Measurements from ENCODE around the gene AFAP1.

The AFAP1 gene

DNA sequence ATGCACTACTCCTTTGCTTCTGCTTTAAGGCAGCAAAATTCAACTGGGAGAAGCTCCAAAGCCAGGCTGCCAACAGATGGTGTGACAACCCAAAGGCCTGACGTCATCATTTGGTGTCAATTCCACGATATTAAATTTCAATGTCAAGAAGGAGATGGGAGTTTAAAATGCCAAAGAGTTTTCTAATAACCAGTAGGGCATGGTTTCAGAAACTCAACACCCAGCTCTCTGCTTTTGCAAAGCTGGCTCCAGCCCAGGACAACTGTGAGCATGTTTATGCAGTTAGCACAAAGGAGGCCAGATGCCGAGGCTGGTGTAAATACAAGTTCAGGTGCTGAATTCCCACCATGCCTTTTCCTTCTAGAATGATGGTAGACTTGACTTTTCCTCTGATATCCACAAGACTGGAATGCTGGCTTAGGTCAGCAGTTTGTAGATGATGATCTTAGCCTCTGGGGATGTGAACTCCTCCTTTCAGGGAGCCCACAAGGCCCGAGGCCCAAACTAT lies 67.3 kb downstream of the AFAP1 start:
- H3K27ac ChIP-seq = peak overlapping the region; percentile 71
- H3K4me3 ChIP-seq (ENCODE audit: low read depth, low read length) = no peak overlapping the region
- peaks cover 36% of the 10 kb centered on the region for H3K36me3 ChIP-seq (replicated peaks)
- H3K27me3 ChIP-seq (replicated peaks) = no peaks in the 10 kb centered on the region
- in situ Hi-C loops (cut with HindIII; ENCODE audit: low pct_ligation_motif_present, low sequenced_read_pairs) = no loop called here
- DNase-seq = peak; percentile 87
- TF ChIP-seq, protein P1, sequence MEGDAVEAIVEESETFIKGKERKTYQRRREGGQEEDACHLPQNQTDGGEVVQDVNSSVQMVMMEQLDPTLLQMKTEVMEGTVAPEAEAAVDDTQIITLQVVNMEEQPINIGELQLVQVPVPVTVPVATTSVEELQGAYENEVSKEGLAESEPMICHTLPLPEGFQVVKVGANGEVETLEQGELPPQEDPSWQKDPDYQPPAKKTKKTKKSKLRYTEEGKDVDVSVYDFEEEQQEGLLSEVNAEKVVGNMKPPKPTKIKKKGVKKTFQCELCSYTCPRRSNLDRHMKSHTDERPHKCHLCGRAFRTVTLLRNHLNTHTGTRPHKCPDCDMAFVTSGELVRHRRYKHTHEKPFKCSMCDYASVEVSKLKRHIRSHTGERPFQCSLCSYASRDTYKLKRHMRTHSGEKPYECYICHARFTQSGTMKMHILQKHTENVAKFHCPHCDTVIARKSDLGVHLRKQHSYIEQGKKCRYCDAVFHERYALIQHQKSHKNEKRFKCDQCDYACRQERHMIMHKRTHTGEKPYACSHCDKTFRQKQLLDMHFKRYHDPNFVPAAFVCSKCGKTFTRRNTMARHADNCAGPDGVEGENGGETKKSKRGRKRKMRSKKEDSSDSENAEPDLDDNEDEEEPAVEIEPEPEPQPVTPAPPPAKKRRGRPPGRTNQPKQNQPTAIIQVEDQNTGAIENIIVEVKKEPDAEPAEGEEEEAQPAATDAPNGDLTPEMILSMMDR (IDR thresholded peaks at IDR 0.05; ENCODE audit: low read depth, low read length, missing control alignments) = no peak

DNA sequence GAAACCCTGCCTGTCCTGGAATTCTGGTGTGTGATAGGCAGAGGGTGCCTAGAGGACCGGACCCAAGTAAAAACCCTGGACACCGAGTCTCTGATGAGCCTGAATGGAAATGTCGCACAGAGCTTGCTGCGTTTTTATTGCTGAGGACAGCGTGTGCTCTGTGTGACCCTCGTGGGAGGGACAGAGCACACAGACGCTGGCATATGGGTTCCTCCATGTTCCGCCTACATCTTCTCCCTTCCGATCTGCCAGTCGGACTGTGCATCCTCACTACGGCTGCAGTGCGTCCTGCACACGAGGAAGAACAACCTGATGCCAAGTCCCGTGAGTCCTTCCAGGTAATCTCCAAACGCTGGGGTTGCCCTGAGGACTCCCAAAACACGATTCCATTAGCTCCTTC lies 68.3 kb downstream of the AFAP1 start:
- peak overlapping the region; percentile 71 for H3K27ac ChIP-seq
- H3K4me3 ChIP-seq (ENCODE audit: low read depth, low read length) = no peak overlapping the region
- in situ Hi-C loops (cut with HindIII; ENCODE audit: low pct_ligation_motif_present, low sequenced_read_pairs) = no loop called here
- TF ChIP-seq, protein P1 (IDR thresholded peaks at IDR 0.05; ENCODE audit: low read depth, low read length, missing control alignments) = no peak
- DNase-seq = no peak
- peaks cover 43% of the 10 kb centered on the region for H3K36me3 ChIP-seq (replicated peaks)
- no peaks in the 10 kb centered on the region for H3K27me3 ChIP-seq (replicated peaks)

DNA sequence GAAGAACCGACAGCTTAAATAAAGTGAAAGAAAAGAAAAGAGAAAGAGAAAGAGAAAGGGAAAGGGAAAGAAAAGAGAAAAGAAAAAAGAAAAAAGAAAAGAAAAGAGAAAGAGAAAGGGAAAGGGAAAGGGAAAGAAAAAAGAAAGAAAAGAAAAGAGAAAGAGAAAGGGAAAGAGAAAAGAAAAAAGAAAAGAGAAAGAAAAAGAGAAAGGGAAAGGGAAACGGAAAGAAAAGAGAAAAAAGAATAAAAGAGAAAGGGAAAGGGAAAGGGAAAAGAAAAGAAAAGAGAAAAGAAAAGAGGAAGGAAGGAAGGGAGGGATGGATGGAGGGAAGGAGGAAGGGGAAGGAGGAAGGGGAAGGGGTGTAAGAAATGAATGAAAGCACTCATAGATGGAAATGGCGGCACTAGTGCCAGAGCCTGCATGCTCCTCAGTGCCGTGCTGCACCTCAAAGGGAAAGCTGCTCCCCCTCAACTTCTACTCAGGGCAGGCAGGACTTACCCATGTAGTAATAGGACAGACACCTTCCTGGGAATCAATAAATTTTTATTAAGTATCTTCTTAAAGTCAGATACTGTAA lies 70.7 kb downstream of the AFAP1 start:
- no peak for DNase-seq
- H3K4me3 ChIP-seq (ENCODE audit: low read depth, low read length) = no peak overlapping the region
- peaks cover 58% of the 10 kb centered on the region for H3K36me3 ChIP-seq (replicated peaks)
- in situ Hi-C loops (cut with HindIII; ENCODE audit: low pct_ligation_motif_present, low sequenced_read_pairs) = no loop called here
- no peaks in the 10 kb centered on the region for H3K27me3 ChIP-seq (replicated peaks)
- no peak overlapping the region for H3K27ac ChIP-seq
- TF ChIP-seq, protein P1 (IDR thresholded peaks at IDR 0.05; ENCODE audit: low read depth, low read length, missing control alignments) = no peak

DNA sequence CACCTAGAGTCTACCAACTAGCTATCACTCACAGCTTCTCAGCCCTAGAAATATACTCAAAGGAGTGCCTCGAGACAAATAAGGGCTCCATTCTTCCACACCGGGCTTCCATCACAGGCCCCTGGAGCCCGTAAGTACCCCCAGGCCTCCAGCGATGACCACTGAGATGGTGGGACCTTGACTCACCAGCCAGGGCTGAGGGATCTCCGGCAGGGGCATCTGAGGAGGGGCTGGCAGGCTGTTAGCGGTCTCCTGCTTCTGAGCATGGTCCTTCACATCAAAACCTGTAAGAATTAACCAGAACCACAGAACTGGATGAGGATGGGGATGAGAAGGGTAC lies 71.3 kb downstream of the AFAP1 start:
- H3K27me3 ChIP-seq (replicated peaks) = no peaks in the 10 kb centered on the region
- in situ Hi-C loops (cut with HindIII; ENCODE audit: low pct_ligation_motif_present, low sequenced_read_pairs) = no loop called here
- no peak for DNase-seq
- H3K36me3 ChIP-seq (replicated peaks) = peaks cover 58% of the 10 kb centered on the region
- H3K4me3 ChIP-seq (ENCODE audit: low read depth, low read length) = no peak overlapping the region
- TF ChIP-seq, protein P1 (IDR thresholded peaks at IDR 0.05; ENCODE audit: low read depth, low read length, missing control alignments) = no peak
- H3K27ac ChIP-seq = peak overlapping the region; percentile 60

DNA sequence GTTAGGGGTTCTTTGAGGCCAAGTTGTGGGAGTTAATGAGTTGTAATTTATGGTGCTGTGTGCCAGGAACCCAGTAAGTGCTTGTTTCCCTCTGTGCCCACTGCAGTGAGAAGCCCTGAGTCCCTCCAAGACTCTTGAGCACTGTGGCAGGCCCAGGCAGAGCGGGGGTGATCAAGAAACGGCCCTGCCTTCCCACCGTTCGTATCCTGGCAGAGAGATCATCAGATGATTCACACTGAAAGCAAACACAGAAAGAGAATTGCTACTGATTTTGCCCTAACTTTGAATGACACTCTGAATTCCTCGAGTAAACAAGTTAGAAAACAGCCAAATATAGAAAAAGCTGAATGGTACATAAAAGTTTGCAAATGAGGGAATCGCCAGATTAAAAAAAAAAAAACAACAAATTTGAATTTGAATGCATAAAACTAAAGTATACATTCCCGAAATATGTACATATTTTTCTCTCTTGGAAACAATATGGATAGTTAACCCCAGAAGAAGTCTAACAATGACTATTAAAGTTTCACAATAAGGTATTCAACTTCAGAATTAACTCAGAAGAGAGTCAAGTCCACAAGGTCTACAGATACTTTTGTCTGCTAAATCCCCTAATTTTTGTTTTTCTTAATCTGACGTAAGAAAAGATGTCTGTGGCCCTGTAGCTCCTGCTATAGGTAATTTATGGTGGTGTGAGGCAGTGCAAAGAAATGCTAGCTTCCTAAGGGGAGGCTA lies 71.8 kb downstream of the AFAP1 start:
- TF ChIP-seq, protein P1 (IDR thresholded peaks at IDR 0.05; ENCODE audit: low read depth, low read length, missing control alignments) = no peak
- DNase-seq = peak; percentile 25
- in situ Hi-C loops (cut with HindIII; ENCODE audit: low pct_ligation_motif_present, low sequenced_read_pairs) = no loop called here
- Histone ChIP-seq H3K4me3 (ENCODE audit: low read depth, low read length) (no peak overlapping the region), H3K27me3 (replicated peaks) (no peaks in the 10 kb centered on the region), H3K27ac (peak overlapping the region; percentile 60), H3K36me3 (replicated peaks) (peaks cover 58% of the 10 kb centered on the region)

All from brain microvascular endothelial cell (primary cell).